HG03520 (cell line): ENCODE measurements around the gene KRTCAP2.
A peak's percentile ranks its signal among the peaks of the same experiment; 100 is the strongest.
"Not testable (repeated sequence)": the region's sequence is repeated elsewhere in the genome, so short reads cannot be mapped to it uniquely, and the experiment has no call there.

Experiments used
- ATAC-seq: cut with Tn5 transposase; IDR thresholded peaks from one replicate; pipeline ENCODE4 v1.9.1; 2021; ENCODE audit warnings: mild to moderate bottlenecking, moderate library complexity; ENCODE audit not compliant: unreplicated experiment

The KRTCAP2 gene

GRCh38 chr1:155172732-155173477, at the start of gene KRTCAP2:
TSS of gene KRTCAP2 (minus strand) at chr1:155173304. CDS start at chr1:155173224, 80 bp downstream.
- peak; percentile 58 for ATAC-seq

DNA sequence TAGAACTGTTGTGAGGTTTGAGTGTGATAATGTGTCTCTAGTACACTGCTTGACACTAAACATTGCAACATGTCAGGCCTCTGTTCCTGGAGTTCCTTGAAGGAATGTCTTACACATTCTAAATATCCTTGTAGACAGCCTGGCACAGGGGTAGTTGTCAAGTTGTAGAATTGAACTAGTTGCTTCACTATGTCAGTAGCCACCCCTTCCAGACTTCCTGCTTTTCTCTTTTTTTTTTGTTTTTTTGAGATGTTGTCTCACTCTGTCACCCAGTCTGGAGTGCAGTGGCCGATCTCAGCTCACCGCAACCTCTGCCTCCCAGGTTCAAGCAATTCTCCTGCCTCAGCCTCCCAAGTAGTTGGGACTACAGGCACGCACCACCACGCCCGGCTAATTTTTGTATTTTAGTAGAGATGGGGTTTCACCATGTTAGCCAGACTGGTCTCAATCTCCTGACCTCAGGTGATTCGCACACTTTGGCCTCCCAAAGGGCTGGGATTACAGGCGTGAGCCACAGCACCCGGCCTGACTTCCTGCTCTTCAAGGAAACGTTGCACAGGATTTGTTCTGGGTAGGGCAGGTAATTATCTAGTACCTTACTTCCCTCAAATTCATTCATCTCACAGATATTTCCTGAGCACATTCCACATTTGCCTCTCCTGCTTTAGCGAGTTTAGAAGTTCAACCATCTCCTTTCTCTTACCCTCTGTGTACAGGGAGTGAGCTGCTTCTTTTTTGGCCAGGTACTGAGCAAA, 47.3 kb upstream of the KRTCAP2 start:
- ATAC-seq: not testable (repeated sequence)

- no peak for ATAC-seq
Measured at GRCh38 chr1:155219592-155220031, 46.5 kb upstream of the KRTCAP2 start.

GRCh38 chr1:155218854-155219591, 45.9 kb upstream of the KRTCAP2 start:
- ATAC-seq: no peak

- not testable (repeated sequence) for ATAC-seq
Measured at GRCh38 chr1:155214702-155215101, 41.6 kb upstream of the KRTCAP2 start.

GRCh38 chr1:155212051-155212440, 38.9 kb upstream of the KRTCAP2 start:
- ATAC-seq: not testable (repeated sequence)

DNA sequence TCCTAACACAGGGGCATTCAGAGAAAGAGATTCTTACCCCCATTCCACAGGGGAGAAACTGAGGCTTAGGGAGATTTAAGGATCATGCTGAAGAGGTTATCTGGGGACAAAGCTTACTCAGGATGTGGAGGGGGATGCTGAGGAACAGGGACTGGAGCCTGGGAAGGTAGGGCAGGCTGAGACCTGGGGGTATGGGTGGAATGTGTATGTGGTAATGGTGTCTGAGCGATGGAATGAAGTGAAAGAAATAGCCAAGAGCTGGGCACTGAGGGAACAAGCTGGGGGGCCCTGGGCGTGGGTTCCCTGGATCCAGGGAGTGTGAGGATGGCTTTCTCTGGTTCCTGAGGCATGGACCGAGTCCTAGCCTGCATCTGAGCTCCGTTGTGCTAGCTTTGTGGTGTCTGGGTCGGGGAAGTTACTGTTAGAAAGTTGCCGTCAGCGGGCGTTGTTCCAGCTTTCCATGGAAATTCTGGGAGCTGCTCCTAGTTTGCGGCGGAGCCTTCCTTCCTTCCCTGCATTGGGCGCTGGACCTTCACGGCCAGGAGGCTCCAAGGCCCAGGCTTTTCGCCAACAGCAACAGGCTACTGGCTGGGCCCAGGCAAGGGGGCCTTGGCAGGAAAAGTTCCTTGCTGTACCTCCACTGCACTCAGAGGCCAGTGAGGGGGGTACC, 38.4 kb upstream of the KRTCAP2 start:
- ATAC-seq: not testable (repeated sequence)

DNA sequence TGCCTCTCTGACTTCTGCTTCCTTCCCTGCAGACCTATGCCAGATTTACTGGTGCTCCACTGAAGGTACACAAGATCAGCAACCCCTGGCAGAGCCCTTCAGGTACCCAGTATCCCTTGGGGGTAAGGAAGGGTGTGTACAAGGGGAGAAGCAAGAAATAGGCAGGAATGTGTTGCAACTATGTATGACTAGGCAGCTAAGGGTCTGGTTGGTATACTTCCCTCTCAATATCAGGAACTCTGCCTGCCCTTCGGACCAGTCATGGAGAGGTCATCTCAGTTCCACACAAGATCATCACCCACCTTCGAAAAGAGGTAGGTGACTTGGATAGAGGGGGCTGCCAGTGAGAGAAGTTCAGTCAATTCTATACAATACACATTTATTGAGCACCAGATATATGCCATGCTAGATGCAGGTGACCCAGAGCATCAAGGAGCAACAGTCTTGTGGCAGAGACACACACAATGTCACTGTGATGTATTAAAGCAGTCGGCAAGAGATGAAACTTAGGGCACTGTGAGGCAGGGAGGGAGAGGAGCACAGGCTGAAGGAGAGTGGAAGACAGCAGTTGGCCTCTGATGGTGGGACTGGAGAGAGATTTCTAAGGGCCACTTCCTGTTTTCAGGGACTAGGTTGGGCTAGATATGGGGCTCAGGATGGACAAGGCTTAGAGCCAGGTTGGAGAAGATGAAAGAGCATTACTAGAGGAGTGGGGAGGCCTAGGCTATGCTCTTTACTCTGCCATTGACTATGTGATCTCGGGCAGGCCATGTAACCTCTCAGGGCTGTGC, 37.4 kb upstream of the KRTCAP2 start:
- no peak for ATAC-seq

DNA sequence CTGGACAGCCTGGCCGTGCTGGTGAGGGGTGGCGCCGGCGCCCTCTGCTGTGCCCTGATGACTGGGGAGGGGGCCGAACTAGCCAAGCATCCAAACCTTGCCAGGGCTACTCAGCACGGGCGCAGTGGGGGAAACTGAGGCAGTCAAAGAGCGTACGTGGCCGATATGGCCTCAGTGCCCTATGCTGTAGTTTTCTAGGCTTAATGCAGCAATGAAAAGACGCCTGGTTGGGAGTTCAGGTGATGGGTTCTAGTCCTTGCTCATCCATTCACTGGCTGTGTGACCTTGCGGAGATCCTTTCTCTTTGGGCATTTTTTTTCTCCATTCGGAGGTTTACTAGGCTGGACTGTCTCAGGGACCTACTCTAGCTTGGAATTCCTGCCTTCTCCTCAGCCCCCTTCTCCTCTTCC, 36.2 kb upstream of the KRTCAP2 start:
- no peak for ATAC-seq

DNA sequence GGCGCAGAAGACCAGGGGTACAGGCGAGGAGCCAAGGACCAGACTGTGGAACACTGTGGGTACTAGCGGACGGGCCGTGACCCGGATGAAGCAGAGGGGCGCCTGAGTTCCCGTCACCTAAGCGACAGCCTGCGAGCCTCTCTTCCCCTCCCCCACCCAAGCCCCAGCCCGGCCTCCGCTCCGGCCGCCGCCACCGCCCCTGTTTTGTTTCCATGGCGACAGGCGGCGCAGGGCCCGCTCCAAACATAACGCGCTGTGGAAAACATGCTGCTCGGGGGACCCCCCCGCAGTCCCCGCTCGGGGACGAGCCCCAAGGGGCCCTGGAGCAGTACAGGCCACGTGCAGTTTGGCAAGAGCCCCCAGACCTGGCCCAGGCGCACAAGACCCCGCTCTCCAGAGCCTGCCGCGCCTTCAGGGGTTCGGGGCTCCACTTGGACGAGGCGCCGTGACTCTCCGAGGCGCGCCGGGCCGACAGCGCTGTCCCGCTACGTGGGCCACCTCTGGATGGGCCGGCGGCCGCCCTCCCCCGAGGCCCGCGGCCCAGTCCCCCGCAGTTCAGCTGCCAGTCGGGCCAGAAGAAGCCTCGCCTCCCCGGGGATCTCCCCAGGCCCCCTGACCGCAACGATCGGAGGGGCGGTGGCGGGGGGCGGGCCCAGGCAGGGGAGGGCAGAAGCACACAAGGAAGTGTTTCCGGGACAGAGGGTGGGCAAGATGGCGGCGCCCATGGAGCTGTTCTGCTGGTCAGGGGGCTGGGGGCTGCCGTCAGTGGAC, 35.6 kb upstream of the KRTCAP2 start, which contains the start of gene MTX1:
MTX1 (plus strand) TSS at position 155 of the 771 bp plus-strand sequence; CDS start at position 265, 110 bp downstream.
- peak; percentile 50 for ATAC-seq

GRCh38 chr1:155207806-155208540, 34.9 kb upstream of the KRTCAP2 start, which contains the start of gene THBS3:
TSS of gene THBS3 (minus strand) at chr1:155207897. CDS start at chr1:155207876, 21 bp downstream.
- no peak for ATAC-seq

- ATAC-seq: no peak
Measured at GRCh38 chr1:155206891-155207805, 34.0 kb upstream of the KRTCAP2 start.

GRCh38 chr1:155205969-155206593, 33.0 kb upstream of the KRTCAP2 start:
- no peak for ATAC-seq

DNA sequence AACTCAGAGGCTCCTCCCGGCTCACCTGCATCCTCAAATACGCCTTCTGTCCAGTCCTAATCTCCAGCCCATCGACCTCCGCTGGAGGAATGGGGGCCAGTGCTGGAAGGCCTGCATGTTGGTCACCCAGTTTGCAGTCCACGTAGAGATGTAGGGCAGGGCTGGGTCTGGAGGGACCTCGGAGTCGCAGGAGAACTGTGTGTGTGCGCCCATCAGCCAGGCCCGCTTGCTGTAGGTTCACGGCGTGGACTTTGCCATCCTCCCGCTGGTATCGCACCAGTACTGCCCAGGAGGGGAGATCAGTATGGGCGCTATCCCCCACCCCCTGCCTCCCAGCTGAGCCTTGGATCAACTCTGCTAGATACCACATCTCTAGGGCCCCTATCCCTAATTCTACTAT, 31.9 kb upstream of the KRTCAP2 start:
- no peak for ATAC-seq

DNA sequence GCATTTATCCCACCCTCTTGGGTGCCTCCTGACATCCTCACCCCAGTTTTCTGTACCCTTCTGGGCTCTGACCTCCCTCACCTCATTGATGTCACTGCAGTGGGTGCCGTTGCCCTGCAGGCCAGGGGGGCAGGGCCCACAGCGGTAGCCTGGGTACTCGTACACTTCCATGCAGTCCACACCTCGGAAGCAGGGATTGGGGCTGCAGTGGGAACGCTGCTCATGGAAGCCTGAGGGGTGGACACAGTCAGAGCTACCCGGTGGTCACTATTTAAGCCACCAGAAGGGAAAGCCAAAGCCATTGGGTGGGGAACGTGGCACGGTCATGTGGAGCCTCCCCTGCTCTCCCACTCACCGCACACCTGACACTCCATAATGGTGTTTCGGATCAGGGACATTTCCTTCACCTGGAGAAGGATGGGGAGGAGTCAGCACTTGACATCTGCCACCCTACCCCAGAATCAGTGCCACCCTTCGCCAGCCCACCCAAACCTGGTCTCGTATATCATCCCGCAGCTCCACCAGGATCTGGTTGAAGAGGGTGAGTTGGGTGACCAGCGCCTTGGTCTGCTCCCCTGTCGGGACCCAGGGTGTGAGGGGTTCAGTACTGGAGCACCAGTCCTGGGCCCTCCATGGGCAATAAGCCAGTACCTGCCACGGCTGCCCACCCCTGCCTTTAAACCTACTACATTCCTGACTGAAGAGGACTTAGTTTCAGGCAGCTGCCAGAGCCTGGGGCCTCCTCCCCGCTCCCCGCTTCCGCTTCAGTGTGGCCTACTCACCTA, 29.8 kb upstream of the KRTCAP2 start:
- no peak for ATAC-seq

DNA sequence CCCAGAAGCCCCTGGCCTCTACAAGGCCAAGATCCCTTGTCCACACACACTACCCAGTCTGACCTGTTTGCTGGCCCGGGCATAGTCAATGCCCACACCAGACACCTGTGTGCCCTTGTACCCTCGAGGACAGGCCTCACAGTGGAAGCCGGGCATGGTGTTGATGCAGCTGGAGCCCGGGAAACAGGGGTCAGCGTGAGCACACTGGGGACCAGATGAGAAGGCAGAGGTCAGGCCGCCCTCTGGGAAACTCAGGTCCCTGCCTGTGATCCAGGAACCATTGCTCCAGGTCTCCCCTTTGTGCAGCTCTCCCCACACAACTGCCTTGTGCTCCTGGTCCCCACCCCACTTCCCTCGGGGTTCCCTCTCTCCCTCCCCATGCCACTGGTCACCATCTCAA, 29.1 kb upstream of the KRTCAP2 start:
- no peak for ATAC-seq
